HS-5 (cell line): ENCODE data around the gene ANO3.

Source experiments
- DNase-seq: peaks from one replicate; pipeline ENCODE4 v3.0.0-alpha.2; 2012; ENCODE audit warnings: low read depth

The ANO3 gene

GRCh38 chr11:26710489-26710888 lies 378.6 kb downstream of the ANO3 start:
- DNase-seq: no peak

GRCh38 chr11:26712497-26712896 lies 380.6 kb downstream of the ANO3 start:
- DNase-seq: no peak
